Neural cell (in vitro differentiated cells): ENCODE measurements around the gene CUBN. TPM values are rescaled to one million over a fixed set of nuclear protein-coding genes. Genes with fewer than 3 reads are reported as not detected.

ENCODE experiments used
- H2AFZ ChIP-seq: fragments of 200-600, 300-800 bp; sonication (generic), shearing (Covaris generic); 2 replicates; pipeline ENCODE4 v1.6.0; 2014; ENCODE audit warnings: low read depth, mild to moderate bottlenecking, antibody characterized with exemption, low read length, moderate library complexity
- H3F3A ChIP-seq: fragments of 200-600 bp; shearing (Covaris generic); 2 replicates; pipeline ENCODE4 v1.6.1; 2016; ENCODE audit warnings: mild to moderate bottlenecking, moderate library complexity, mixed read lengths, antibody characterized with exemption, low read length; ENCODE audit not compliant: insufficient read depth, poor library complexity, severe bottlenecking
- H3K27ac ChIP-seq: fragments of 200-600, 300-800 bp; sonication (generic), shearing (Covaris generic); 2 replicates; pipeline ENCODE4 v1.5.1; 2014; ENCODE audit warnings: mild to moderate bottlenecking, low read length, moderate library complexity
- H3K27me3 ChIP-seq: fragments of 300-800, 200-600 bp; sonication (generic), shearing (Covaris generic); 2 replicates; pipeline ENCODE4 v1.6.0; 2014; ENCODE audit warnings: mild to moderate bottlenecking, low read depth, low read length, moderate library complexity; ENCODE audit not compliant: insufficient read depth
- H3K36me3 ChIP-seq: fragments of 300-800, 200-600 bp; sonication (generic), shearing (Covaris generic); 2 replicates; pipeline ENCODE4 v1.5.1; 2014; ENCODE audit warnings: mild to moderate bottlenecking, antibody characterized with exemption, low read length, moderate library complexity; ENCODE audit not compliant: insufficient read depth
- H3K4me2 ChIP-seq: fragments of 300-800, 200-600 bp; sonication (generic), shearing (Covaris generic); 2 replicates; pipeline ENCODE4 v1.6.0; 2014; ENCODE audit warnings: mild to moderate bottlenecking, low read length
- H3K4me3 ChIP-seq: fragments of 300-800, 200-600 bp; sonication (generic), shearing (Covaris generic); 2 replicates; pipeline ENCODE4 v1.5.1; 2014; ENCODE audit warnings: mild to moderate bottlenecking, low read length, moderate library complexity
- H3K79me2 ChIP-seq: fragments of 200-600 bp; shearing (Covaris generic); replicated peaks from 2 replicates; pipeline ENCODE4 v1.6.0; 2014; ENCODE audit warnings: mild to moderate bottlenecking, low read length, moderate library complexity; ENCODE audit not compliant: insufficient read depth
- H3K9ac ChIP-seq: fragments of 300-800, 200-600 bp; sonication (generic), shearing (Covaris generic); 2 replicates; pipeline ENCODE4 v1.6.1; 2016; ENCODE audit warnings: mild to moderate bottlenecking, low read length, mixed read lengths
- H3K9me2 ChIP-seq: fragments of 200-600 bp; shearing (Covaris generic); 2 replicates; pipeline ENCODE4 v1.6.1; 2016; ENCODE audit warnings: mild to moderate bottlenecking, low read length, mixed read lengths; ENCODE audit not compliant: insufficient read depth
- H3K9me3 ChIP-seq: fragments of 200-600, 300-800 bp; sonication (generic), shearing (Covaris generic); 2 replicates; pipeline ENCODE4 v1.6.1; 2016; ENCODE audit warnings: mild to moderate bottlenecking, mixed run types, low read length, moderate library complexity, mixed read lengths
- H4K20me1 ChIP-seq: fragments of 200-600 bp; shearing (Covaris generic); 2 replicates; pipeline ENCODE4 v1.6.1; 2016; ENCODE audit warnings: mild to moderate bottlenecking, mixed run types; ENCODE audit not compliant: insufficient read depth
- CTCF ChIP-seq: fragments of 450-650 bp; IDR thresholded peaks from 2 replicates; pipeline ENCODE4 v1.5.1; 2014; ENCODE audit warnings: antibody characterized with exemption, mild to moderate bottlenecking, moderate library complexity; ENCODE audit not compliant: poor library complexity, severe bottlenecking
- EP300 ChIP-seq: fragments of 450-650 bp; conservative IDR thresholded peaks from 2 replicates; pipeline ENCODE4 v1.6.1; 2014; ENCODE audit warnings: antibody characterized with exemption, mild to moderate bottlenecking, moderate library complexity; ENCODE audit not compliant: poor library complexity, severe bottlenecking
- EZH2 ChIP-seq: fragments of 200-600, 300-800 bp; shearing (Covaris generic), sonication (generic); IDR thresholded peaks from 2 replicates; pipeline ENCODE4 v1.6.1; 2014; ENCODE audit warnings: antibody characterized with exemption, low read length, borderline replicate concordance, mild to moderate bottlenecking; ENCODE audit not compliant: insufficient read depth, poor library complexity, severe bottlenecking
- MXI1 ChIP-seq: fragments of 450-650 bp; conservative IDR thresholded peaks from 2 replicates; pipeline ENCODE4 v1.6.1; 2014; ENCODE audit warnings: antibody characterized with exemption, mild to moderate bottlenecking; ENCODE audit not compliant: poor library complexity, severe bottlenecking
- POLR2AphosphoS5 ChIP-seq: IDR thresholded peaks from 2 replicates; pipeline ENCODE4 v1.6.1; 2012
- RAD21 ChIP-seq: fragments of 450-650 bp; conservative IDR thresholded peaks from 2 replicates; pipeline ENCODE4 v1.6.1; 2014; ENCODE audit warnings: antibody characterized with exemption, mild to moderate bottlenecking, moderate library complexity
- SMC3 ChIP-seq: fragments of 450-650 bp; conservative IDR thresholded peaks from 2 replicates; pipeline ENCODE4 v1.6.1; 2014; ENCODE audit warnings: antibody characterized with exemption, mild to moderate bottlenecking, moderate library complexity; ENCODE audit not compliant: poor library complexity
- TAF1 ChIP-seq: IDR thresholded peaks from 2 replicates; pipeline ENCODE4 v1.6.1; 2012; ENCODE audit warnings: low read depth
- polyA plus RNA-seq: library from polyadenylated mRNA; depleted of rRNA; stranded (reverse); fragments of >200 nt; gene quantifications from 2 replicates; pipeline ENCODE4 v1.2.3, GENCODE V29; 2014
- TF ChIP-seq, protein P1 (sequence below): IDR thresholded peaks from 2 replicates; pipeline ENCODE4 v1.6.1; 2012; ENCODE audit warnings: borderline replicate concordance

CUBN gene
- polyA plus RNA-seq, 1 donor from 2014 or later: 7.1 TPM

DNA sequence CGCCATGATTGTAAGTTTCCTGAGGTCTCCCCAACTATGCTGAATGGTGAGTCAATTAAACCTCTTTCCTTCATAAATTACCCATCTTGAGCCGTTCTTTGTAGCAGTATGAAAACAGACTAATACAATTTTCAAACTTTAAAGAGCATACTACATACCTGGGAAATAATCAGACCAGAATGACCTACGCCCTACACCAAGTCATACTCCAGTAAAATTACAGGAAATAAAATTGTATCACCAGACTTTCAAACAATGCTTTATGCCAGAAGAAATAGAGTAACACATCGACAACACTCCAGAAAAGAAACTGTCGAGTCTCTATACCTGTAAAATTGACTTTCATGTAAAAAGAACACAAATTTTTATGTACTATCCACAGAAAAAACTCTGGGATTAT lies 331.0 kb downstream of the CUBN start:
- Histone ChIP-seq H3K27ac (no peak overlapping the region), H3K4me2 (no peak overlapping the region), H3K27me3 (no peaks in the 10 kb centered on the region), H4K20me1 (no peaks in the 10 kb centered on the region), H3K36me3 (no peaks in the 10 kb centered on the region), H3K79me2 (no peaks in the 10 kb centered on the region), H3K9ac (no peak overlapping the region), H3K4me3 (no peak overlapping the region), H3K9me2 (no peaks in the 10 kb centered on the region), H3K9me3 (no peaks in the 10 kb centered on the region), H3F3A (no peaks in the 10 kb centered on the region), H2AFZ (no peak overlapping the region)
- no peak for TF ChIP-seq MXI1
- no peak for TF ChIP-seq RAD21
- no peak for TF ChIP-seq EP300
- TF ChIP-seq, protein P1, sequence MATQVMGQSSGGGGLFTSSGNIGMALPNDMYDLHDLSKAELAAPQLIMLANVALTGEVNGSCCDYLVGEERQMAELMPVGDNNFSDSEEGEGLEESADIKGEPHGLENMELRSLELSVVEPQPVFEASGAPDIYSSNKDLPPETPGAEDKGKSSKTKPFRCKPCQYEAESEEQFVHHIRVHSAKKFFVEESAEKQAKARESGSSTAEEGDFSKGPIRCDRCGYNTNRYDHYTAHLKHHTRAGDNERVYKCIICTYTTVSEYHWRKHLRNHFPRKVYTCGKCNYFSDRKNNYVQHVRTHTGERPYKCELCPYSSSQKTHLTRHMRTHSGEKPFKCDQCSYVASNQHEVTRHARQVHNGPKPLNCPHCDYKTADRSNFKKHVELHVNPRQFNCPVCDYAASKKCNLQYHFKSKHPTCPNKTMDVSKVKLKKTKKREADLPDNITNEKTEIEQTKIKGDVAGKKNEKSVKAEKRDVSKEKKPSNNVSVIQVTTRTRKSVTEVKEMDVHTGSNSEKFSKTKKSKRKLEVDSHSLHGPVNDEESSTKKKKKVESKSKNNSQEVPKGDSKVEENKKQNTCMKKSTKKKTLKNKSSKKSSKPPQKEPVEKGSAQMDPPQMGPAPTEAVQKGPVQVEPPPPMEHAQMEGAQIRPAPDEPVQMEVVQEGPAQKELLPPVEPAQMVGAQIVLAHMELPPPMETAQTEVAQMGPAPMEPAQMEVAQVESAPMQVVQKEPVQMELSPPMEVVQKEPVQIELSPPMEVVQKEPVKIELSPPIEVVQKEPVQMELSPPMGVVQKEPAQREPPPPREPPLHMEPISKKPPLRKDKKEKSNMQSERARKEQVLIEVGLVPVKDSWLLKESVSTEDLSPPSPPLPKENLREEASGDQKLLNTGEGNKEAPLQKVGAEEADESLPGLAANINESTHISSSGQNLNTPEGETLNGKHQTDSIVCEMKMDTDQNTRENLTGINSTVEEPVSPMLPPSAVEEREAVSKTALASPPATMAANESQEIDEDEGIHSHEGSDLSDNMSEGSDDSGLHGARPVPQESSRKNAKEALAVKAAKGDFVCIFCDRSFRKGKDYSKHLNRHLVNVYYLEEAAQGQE: no peak
- TF ChIP-seq CTCF: no peak
- TF ChIP-seq EZH2: no peak
- no peak for TF ChIP-seq TAF1
- no peak for TF ChIP-seq POLR2AphosphoS5
- no peak for TF ChIP-seq SMC3

DNA sequence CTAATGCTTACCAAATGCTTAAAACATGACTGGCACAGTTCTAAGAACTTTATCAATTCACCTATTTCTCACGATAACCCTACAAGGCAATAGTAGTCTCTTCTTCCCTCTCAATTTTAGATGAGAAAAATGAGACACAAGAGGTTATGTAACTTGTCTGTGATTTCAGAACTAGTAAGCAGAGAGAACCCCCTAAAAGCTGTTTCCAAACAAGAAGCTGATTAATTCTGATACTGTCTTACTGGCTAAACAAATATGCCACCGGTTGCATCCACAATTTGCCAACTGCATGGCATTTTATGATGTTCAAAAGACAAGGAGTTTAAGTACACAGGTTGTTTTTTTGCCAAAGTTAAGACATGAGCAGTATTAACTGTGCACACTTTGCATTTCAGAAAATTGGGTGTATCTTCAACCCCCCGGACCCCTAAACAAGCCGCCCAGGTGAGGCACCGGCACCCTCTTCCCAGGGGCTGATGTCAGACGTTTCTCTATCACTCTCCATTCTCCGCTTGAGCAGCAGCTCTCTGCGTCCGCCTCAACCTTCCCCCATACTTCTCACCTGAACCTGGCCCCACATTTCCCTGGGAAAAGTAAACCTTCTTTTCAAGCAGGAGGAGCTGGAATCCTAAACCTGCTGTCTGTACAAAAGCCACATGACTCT lies 334.1 kb downstream of the CUBN start:
- no peak overlapping the region for H3K27ac ChIP-seq
- no peak overlapping the region for H3K4me3 ChIP-seq
- no peaks in the 10 kb centered on the region for H3K9me2 ChIP-seq
- no peaks in the 10 kb centered on the region for H3K79me2 ChIP-seq
- H3K9me3 ChIP-seq: no peaks in the 10 kb centered on the region
- TF ChIP-seq, protein P1: no peak
- TF ChIP-seq CTCF: no peak
- no peaks in the 10 kb centered on the region for H3K27me3 ChIP-seq
- H4K20me1 ChIP-seq: no peaks in the 10 kb centered on the region
- no peak overlapping the region for H2AFZ ChIP-seq
- H3K9ac ChIP-seq: no peak overlapping the region
- no peak overlapping the region for H3K4me2 ChIP-seq
- no peaks in the 10 kb centered on the region for H3F3A ChIP-seq
- no peaks in the 10 kb centered on the region for H3K36me3 ChIP-seq
